ENCODE data around the gene FRMD4B.

DNA sequence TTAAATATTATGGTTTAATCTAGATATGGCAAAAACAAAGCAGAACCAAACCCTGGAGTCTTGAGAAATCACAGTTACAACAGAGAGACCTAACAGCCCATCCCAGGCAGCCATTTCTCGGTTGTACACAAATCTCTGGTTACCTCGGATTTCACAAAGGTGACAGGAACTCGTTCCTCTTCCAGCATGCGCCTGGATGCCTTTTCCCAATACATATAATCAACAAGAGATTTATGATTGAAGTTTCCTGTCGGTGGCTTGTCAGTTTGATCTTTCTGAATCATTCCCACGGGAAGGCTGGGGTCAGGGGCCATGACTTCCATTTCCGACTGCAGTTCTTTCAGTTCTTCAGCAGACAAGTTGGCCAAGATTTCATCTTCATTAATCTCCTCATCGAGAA lies 263.9 kb downstream of the FRMD4B start:
- TF ChIP-seq, protein P1, sequence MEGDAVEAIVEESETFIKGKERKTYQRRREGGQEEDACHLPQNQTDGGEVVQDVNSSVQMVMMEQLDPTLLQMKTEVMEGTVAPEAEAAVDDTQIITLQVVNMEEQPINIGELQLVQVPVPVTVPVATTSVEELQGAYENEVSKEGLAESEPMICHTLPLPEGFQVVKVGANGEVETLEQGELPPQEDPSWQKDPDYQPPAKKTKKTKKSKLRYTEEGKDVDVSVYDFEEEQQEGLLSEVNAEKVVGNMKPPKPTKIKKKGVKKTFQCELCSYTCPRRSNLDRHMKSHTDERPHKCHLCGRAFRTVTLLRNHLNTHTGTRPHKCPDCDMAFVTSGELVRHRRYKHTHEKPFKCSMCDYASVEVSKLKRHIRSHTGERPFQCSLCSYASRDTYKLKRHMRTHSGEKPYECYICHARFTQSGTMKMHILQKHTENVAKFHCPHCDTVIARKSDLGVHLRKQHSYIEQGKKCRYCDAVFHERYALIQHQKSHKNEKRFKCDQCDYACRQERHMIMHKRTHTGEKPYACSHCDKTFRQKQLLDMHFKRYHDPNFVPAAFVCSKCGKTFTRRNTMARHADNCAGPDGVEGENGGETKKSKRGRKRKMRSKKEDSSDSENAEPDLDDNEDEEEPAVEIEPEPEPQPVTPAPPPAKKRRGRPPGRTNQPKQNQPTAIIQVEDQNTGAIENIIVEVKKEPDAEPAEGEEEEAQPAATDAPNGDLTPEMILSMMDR (IDR thresholded peaks at IDR 0.05) = no peak
- TF ChIP-seq EP300 (IDR thresholded peaks at IDR 0.05) = no peak
- TF ChIP-seq POLR2A (IDR thresholded peaks at IDR 0.05) = no peak

All from ovary (tissue), 3 donors.